Epithelial cell of proximal tubule (primary cell): ENCODE results near the gene GPR17. TPM values are rescaled to one million over a fixed set of nuclear protein-coding genes. Genes with fewer than 3 reads are reported as not detected.

Experiments used
- DNase-seq: peaks from one replicate; pipeline ENCODE4 v3.0.0-alpha.2; 2011; ENCODE audit warnings: low read depth
- H3K4me3 ChIP-seq: 2 replicates; pipeline ENCODE4 v1.5.1; 2011; ENCODE audit warnings: low read depth, mild to moderate bottlenecking, low read length
- CTCF ChIP-seq: conservative IDR thresholded peaks from 2 replicates; pipeline ENCODE4 v1.5.1; 2012; ENCODE audit warnings: low read depth, mild to moderate bottlenecking, low read length
- total RNA-seq: library from RNA; depleted of rRNA; stranded (reverse); fragments of >200 nt; gene quantifications from 2 replicates; pipeline ENCODE4 v1.2.3, GENCODE V29; 2015

The GPR17 gene
- total RNA-seq, 1 donor from 2014 or later = not detected

DNA sequence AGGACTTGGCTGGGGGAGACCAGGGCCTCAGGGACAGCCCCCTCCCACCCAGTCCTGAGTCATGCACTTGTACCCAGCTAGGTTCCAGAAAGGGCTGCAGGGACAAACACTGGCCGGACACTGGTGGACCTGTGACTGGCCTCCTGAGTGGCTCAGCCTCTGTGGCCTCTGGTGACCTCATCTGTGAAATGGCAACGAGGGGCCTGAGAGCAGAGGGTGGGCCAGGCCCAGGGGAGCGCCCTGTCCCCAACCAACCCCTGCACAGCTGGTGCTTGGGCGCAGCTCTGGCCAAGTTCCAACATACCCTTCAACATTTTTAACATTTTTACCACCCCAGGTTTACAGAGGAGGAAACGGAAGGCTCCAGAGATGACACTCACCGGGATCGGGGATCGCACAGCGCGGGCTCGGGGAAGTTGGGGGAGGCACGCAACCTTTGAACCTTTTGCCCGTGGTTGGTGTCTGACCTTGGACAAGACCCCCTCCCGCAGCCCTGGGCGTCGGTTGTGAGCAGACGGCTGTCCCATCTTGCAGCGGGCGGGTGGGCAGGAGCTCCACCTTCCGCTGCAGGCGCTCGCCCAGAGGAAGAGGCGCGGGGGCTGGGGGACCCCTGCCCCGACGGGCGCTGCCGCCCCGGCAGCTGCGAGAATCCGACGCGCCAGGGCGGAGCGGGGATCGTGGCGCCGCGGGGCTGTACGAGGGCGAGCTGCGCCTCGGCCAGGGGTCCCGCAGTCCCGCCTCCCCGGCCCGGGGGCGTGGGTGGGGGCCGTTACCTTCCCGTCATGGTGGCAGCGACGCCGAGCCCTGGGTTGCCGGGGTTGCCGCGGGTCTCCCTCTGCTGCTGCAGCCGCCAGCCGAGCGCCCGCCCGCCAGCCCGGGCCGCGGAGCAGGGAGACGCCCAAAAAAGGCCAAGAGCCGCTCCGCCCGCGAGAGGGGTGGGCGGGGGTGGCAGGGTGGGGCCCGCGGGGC lies 28.6 kb downstream of the GPR17 start:
- peak overlapping the region; percentile 37 for H3K4me3 ChIP-seq
- TF ChIP-seq CTCF = no peak
- DNase-seq = no peak

DNA sequence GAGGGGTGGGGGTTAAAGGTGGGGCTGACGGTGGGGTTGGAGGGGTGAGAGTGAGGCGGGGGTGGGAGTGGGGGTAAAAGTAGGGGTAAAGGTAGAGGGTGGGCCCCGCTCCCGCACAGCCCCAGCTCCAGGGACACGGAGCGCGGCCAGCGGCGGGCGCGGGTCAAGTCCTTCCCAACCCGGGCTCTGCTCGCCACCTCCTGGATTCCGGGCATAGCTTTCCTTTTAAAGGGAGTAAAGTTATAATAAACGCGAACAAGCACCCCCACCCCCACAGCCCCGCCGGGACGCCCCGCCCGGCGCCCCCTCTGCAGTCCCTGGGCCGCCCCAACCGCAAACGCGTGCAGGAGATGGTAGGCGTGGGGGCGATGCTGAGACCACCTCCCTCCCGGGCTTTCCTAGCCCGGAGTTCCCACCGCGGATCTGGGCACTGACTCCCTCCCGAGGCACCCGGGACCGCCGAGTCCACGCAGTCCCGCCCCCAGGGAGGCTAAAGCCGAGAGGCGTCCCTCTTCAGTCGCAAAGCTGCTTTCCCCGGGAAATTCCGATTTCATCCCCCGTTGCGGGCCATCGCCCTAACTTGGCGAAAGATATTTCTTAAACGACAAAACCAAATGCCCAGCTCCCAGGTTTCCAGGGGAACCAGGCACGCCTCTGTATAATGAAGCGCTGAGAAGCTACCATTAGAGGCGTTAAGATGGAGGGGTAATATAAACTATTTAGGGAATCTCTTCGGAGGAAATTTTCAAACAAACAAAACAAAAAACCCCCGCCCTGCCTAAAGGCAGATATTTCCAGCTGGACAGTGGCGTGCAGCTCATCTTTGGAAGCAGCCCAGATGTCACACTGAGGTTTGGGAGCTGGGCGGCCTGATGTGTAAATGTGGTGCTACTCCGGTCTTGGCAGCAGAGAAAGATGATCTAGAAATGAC lies 29.6 kb downstream of the GPR17 start, which contains the start of gene LIMS2:
Gene LIMS2, minus strand, starts transcription at position 200 of the 931 bp plus-strand sequence. CDS start 506 bp downstream, outside the sequence.
- peak; percentile 18 for TF ChIP-seq CTCF
- DNase-seq = no peak
- peak within 1 kb of the TSS; percentile 54 for H3K4me3 ChIP-seq

DNA sequence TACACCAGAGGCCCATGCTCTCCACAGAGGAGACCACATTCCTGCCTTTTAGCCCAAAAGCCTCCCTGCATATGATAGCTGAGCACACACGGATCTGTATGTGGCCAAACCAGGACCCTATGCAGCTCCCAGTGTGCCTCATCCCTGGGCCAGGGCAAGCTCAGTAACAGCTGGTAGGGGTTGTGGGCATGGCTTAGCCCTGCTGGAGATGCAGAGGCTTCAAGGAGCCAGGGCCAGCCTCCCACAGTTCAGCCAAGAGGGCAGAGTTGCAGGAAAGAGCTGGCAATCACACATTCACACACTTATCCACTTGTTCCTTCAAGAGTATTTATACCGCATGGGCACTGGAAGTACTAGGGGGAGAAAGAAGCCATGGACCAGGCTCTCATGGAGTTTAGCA lies 31.0 kb downstream of the GPR17 start:
- TF ChIP-seq CTCF = no peak
- no peak for DNase-seq
- H3K4me3 ChIP-seq = no peak overlapping the region

- no peak for TF ChIP-seq CTCF
- H3K4me3 ChIP-seq = no peak overlapping the region
- DNase-seq = no peak
Measured at GRCh38 chr2:127678531-127678930, 32.6 kb downstream of the GPR17 start.

GRCh38 chr2:127678991-127679390 lies 33.0 kb downstream of the GPR17 start:
- TF ChIP-seq CTCF = no peak
- no peak overlapping the region for H3K4me3 ChIP-seq
- no peak for DNase-seq

GRCh38 chr2:127679680-127680361 lies 33.9 kb downstream of the GPR17 start:
- TF ChIP-seq CTCF = no peak

More at GRCh38 chr2:127679680-127680361, 33.9 kb downstream of the GPR17 start:
- no peak overlapping the region for H3K4me3 ChIP-seq
- no peak for DNase-seq
